Thymus (tissue), 11 donors: Measurements from ENCODE around the gene CD52. TPM values are rescaled to one million over a fixed set of nuclear protein-coding genes. Genes with fewer than 3 reads are reported as not detected.
A peak's percentile ranks its signal among the peaks of the same experiment; 100 is the strongest.
"Not testable (repeated sequence)": the region's sequence is repeated elsewhere in the genome, so short reads cannot be mapped to it uniquely, and the experiment has no call there.

Source experiments
- DNase-seq, 9 donors: peaks; one replicate each; pipeline ENCODE4 v3.0.0-alpha.2; 2013; ENCODE audit warnings: low spot score in 9 of 9, low read depth in 6 of 9, missing footprints in 1 of 9
- H3K27ac ChIP-seq, 2 donors: one replicate each; pipeline ENCODE4 v1.5.1; 2013; ENCODE audit warnings: control low read depth in 1 of 2, low read depth in 1 of 2, low read length in 1 of 2, mild to moderate bottlenecking in 1 of 2, moderate library complexity in 1 of 2
- H3K27me3 ChIP-seq, 2 donors: one replicate each; pipeline ENCODE4 v1.5.1; 2013; ENCODE audit warnings: low read length in 1 of 2; ENCODE audit not compliant: control insufficient read depth in 2 of 2, insufficient read depth in 1 of 2
- H3K36me3 ChIP-seq, 2 donors: one replicate each; pipeline ENCODE4 v1.5.1; 2013; ENCODE audit warnings: low read length in 1 of 2, mild to moderate bottlenecking in 1 of 2, moderate library complexity in 1 of 2; ENCODE audit not compliant: control insufficient read depth in 2 of 2, insufficient read depth in 2 of 2
- H3K4me1 ChIP-seq, 2 donors: one replicate each; pipeline ENCODE4 v1.5.1; 2013; ENCODE audit warnings: low read length in 2 of 2; ENCODE audit not compliant: control insufficient read depth in 2 of 2, insufficient read depth in 2 of 2
- H3K4me3 ChIP-seq, 2 donors: one replicate each; pipeline ENCODE4 v1.5.1; 2013; ENCODE audit warnings: low read length in 2 of 2, control low read depth in 1 of 2, mild to moderate bottlenecking in 1 of 2
- H3K9me3 ChIP-seq, 2 donors: one replicate each; pipeline ENCODE4 v1.5.1; 2013; ENCODE audit warnings: low read length in 1 of 2, mild to moderate bottlenecking in 1 of 2; ENCODE audit not compliant: control insufficient read depth in 2 of 2, insufficient read depth in 1 of 2
- WGBS: extraction: QIAGEN DNeasy Blood & Tissue Kit; methylation state at CpG from one replicate; pipeline ENCODE4 v1.1.7; 2013; 5-methylcytosine and 5-hydroxymethylcytosine counted together
- polyA plus RNA-seq: library from polyadenylated mRNA; stranded (reverse); fragments of 200-250 nt; gene quantifications from one replicate; pipeline ENCODE4 v1.2.3, GENCODE V29; 2013
- total RNA-seq: library from RNA; stranded (reverse); fragments of 120-200 nt; gene quantifications from one replicate; pipeline ENCODE4 v1.2.4, GENCODE V29; 2013
- donor health status: healthy.

Gene CD52
- total and polyA plus RNA-seq, 2 donors: 1,020 to 1,113 TPM

- not testable (repeated sequence) for H3K9me3 ChIP-seq, H3K27ac ChIP-seq, DNase-seq, H3K4me3 ChIP-seq, H3K36me3 ChIP-seq
- 98% methylated on average over 8 of the region's 8 CpGs for WGBS
- peaks cover 5 to 14% of the 10 kb centered on the region in 2 donors for H3K4me1 ChIP-seq
- peaks cover 19 to 53% of the 10 kb centered on the region in 2 donors for H3K27me3 ChIP-seq
These were observed 15.6 kb downstream of the CD52 start for GRCh38 chr1:26333312-26333711.

- Histone ChIP-seq H3K4me3 (peak overlapping the region; percentile 27 to 49), H3K27me3 (peaks cover 19 to 62% of the 10 kb centered on the region in 2 donors), H3K27ac (no peak overlapping the region), H3K4me1 (peaks cover 5 to 14% of the 10 kb centered on the region in 2 donors), H3K9me3 (no peaks in the 10 kb centered on the region), H3K36me3 (no peaks in the 10 kb centered on the region)
- no peak for DNase-seq
- WGBS: 3% methylated on average over 41 of the region's 41 CpGs
These were observed 18.2 kb downstream of the CD52 start for GRCh38 chr1:26335774-26336476.

- H3K4me1 ChIP-seq: peaks cover 5 to 14% of the 10 kb centered on the region in 2 donors
- peaks cover 17 to 56% of the 10 kb centered on the region in 2 donors for H3K27me3 ChIP-seq
- no peaks in the 10 kb centered on the region for H3K9me3 ChIP-seq
- peak in 4 of 9 donors; percentile 46 to 69 (median 50) for DNase-seq
- H3K4me3 ChIP-seq: peak overlapping the region; percentile 27 to 49
- no peaks in the 10 kb centered on the region for H3K36me3 ChIP-seq
- WGBS: 18% methylated on average over 52 of the region's 52 CpGs
- H3K27ac ChIP-seq: no peak overlapping the region
These were observed 18.9 kb downstream of the CD52 start for GRCh38 chr1:26336477-26337205.

GRCh38 chr1:26337206-26337535 lies 19.4 kb downstream of the CD52 start:
- H3K4me1 ChIP-seq: peaks cover 5 to 14% of the 10 kb centered on the region in 2 donors
- H3K36me3 ChIP-seq: no peaks in the 10 kb centered on the region
- no peak for DNase-seq
- no peak overlapping the region for H3K27ac ChIP-seq
- H3K27me3 ChIP-seq: peaks cover 17 to 60% of the 10 kb centered on the region in 2 donors
- WGBS: 96% methylated on average over 7 of the region's 7 CpGs
- no peaks in the 10 kb centered on the region for H3K9me3 ChIP-seq
- H3K4me3 ChIP-seq: no peak overlapping the region

GRCh38 chr1:26337625-26338024 lies 19.9 kb downstream of the CD52 start:
- no peaks in the 10 kb centered on the region for H3K36me3 ChIP-seq
- no peak overlapping the region for H3K4me3 ChIP-seq
- 44% methylated on average over 4 of the region's 4 CpGs for WGBS
- no peak overlapping the region for H3K27ac ChIP-seq
- peaks cover 5 to 14% of the 10 kb centered on the region in 2 donors for H3K4me1 ChIP-seq
- H3K9me3 ChIP-seq: no peaks in the 10 kb centered on the region
- H3K27me3 ChIP-seq: peaks cover 17 to 60% of the 10 kb centered on the region in 2 donors
- DNase-seq: no peak

- Histone ChIP-seq H3K4me3 (no peak overlapping the region), H3K36me3 (no peaks in the 10 kb centered on the region), H3K4me1 (peaks cover 5 to 14% of the 10 kb centered on the region in 2 donors), H3K27me3 (peaks cover 17 to 64% of the 10 kb centered on the region in 2 donors), H3K27ac (no peak overlapping the region), H3K9me3 (peaks cover 0 to 5% of the 10 kb centered on the region in 2 donors)
- DNase-seq: no peak
- WGBS: 87% methylated on average over 1 of the region's 1 CpG
These were observed 20.9 kb downstream of the CD52 start for GRCh38 chr1:26338670-26339069.

- Histone ChIP-seq H3K9me3 (peaks cover 0 to 5% of the 10 kb centered on the region in 2 donors), H3K4me1 (peaks cover 5 to 14% of the 10 kb centered on the region in 2 donors), H3K27ac (no peak overlapping the region), H3K27me3 (peaks cover 17 to 51% of the 10 kb centered on the region in 2 donors), H3K36me3 (no peaks in the 10 kb centered on the region), H3K4me3 (no peak overlapping the region)
- WGBS: 95% methylated on average over 4 of the region's 4 CpGs
- DNase-seq: no peak
These were observed 22.3 kb downstream of the CD52 start for GRCh38 chr1:26340047-26340481.

GRCh38 chr1:26344147-26344920 lies 26.6 kb downstream of the CD52 start:
- no peaks in the 10 kb centered on the region for H3K4me1 ChIP-seq
- 94% methylated on average over 15 of the region's 15 CpGs for WGBS
- H3K36me3 ChIP-seq: no peaks in the 10 kb centered on the region
- H3K27me3 ChIP-seq: peaks cover 0 to 14% of the 10 kb centered on the region in 2 donors
- no peak overlapping the region for H3K27ac ChIP-seq
- H3K9me3 ChIP-seq: peaks cover 0 to 8% of the 10 kb centered on the region in 2 donors
- DNase-seq: no peak
- no peak overlapping the region for H3K4me3 ChIP-seq
